HEK293 (cell line): ENCODE measurements around the gene PNPLA5.
A peak's percentile ranks its signal among the peaks of the same experiment; 100 is the strongest.

Source experiments
- CTCF ChIA-PET: fragments of 350-600 bp; formaldehyde crosslinking; extraction: SDS; loops from one replicate; lab custom pipeline; 2021; ENCODE audit warnings: antibody characterized with exemption; lab: Yijun Ruan, JAX
- POLR2A ChIA-PET: fragments of 300-600 bp; formaldehyde crosslinking; extraction: SDS; loops from one replicate; lab custom pipeline; 2020; ENCODE audit warnings: antibody characterized with exemption, inconsistent platforms; lab: Yijun Ruan, JAX
- H3K27ac ChIP-seq: fragments of 200-500 bp; sonication (Bioruptor generic); 2 replicates; pipeline ENCODE4 v1.5.1; 2014; ENCODE audit warnings: low read depth, low read length, control low read depth, inconsistent platforms; ENCODE audit errors: extremely low read depth
- H3K36me3 ChIP-seq, 2 experiments: fragments of 200-500 bp in 1 of 2; sonication (Bioruptor generic) in 1 of 2; 1 replicate in 1 of 2; 2 replicates in 1 of 2; pipeline ENCODE4 v1.5.1; 2014 to 2017; ENCODE audit warnings: inconsistent platforms in 2 of 2, low read length in 2 of 2; ENCODE audit not compliant: control insufficient read depth in 2 of 2, insufficient read depth in 1 of 2
- H3K4me1 ChIP-seq: fragments of 200-500 bp; sonication (Bioruptor generic); 2 replicates; pipeline ENCODE4 v1.5.1; 2014; ENCODE audit warnings: mild to moderate bottlenecking, low read length, inconsistent platforms; ENCODE audit not compliant: control insufficient read depth, insufficient read depth
- H3K4me3 ChIP-seq: 2 replicates; pipeline ENCODE4 v1.5.1; 2011; ENCODE audit warnings: low read depth, mild to moderate bottlenecking, control low read depth, low read length, moderate library complexity
- H3K9me3 ChIP-seq: fragments of 200-500 bp; sonication (Bioruptor generic); 2 replicates; pipeline ENCODE4 v1.5.1; 2014; ENCODE audit warnings: low read depth, low read length, inconsistent platforms; ENCODE audit not compliant: control insufficient read depth, insufficient read depth
- INSM2 ChIP-seq: fragments of 450-650 bp; formaldehyde crosslinking; IDR thresholded peaks from 2 replicates; pipeline ENCODE4 v1.5.1; 2016; ENCODE audit warnings: missing biosample characterization, missing genetic modification characterization
- KLF8 ChIP-seq: fragments of 450-650 bp; formaldehyde crosslinking; IDR thresholded peaks from 2 replicates; pipeline ENCODE4 v1.5.1; 2016; ENCODE audit warnings: missing biosample characterization, missing genetic modification characterization
- MYNN ChIP-seq: fragments of 450-650 bp; formaldehyde crosslinking; IDR thresholded peaks from 2 replicates; pipeline ENCODE4 v1.5.1; 2016; ENCODE audit warnings: missing biosample characterization, missing genetic modification characterization, borderline replicate concordance
- MZF1 ChIP-seq: fragments of 450-650 bp; formaldehyde crosslinking; IDR thresholded peaks from 2 replicates; pipeline ENCODE4 v1.5.1; 2017; ENCODE audit warnings: missing biosample characterization, missing genetic modification characterization, borderline replicate concordance
- SP7 ChIP-seq: fragments of 450-650 bp; formaldehyde crosslinking; IDR thresholded peaks from 2 replicates; pipeline ENCODE4 v1.5.1; 2016; ENCODE audit warnings: missing biosample characterization, missing genetic modification characterization
- WT1 ChIP-seq: fragments of 450-650 bp; formaldehyde crosslinking; IDR thresholded peaks from 2 replicates; pipeline ENCODE4 v1.5.1; 2016; ENCODE audit warnings: missing biosample characterization, missing genetic modification characterization
- ZBTB48 ChIP-seq: fragments of 450-650 bp; formaldehyde crosslinking; IDR thresholded peaks from 2 replicates; pipeline ENCODE4 v1.5.1; 2016; ENCODE audit warnings: missing biosample characterization, missing genetic modification characterization
- ZIC2 ChIP-seq: fragments of 450-650 bp; formaldehyde crosslinking; IDR thresholded peaks from 2 replicates; pipeline ENCODE4 v1.5.1; 2016; ENCODE audit warnings: missing biosample characterization, missing genetic modification characterization
- ZNF2 ChIP-seq: fragments of 450-650 bp; formaldehyde crosslinking; IDR thresholded peaks from 2 replicates; pipeline ENCODE4 v1.5.1; 2016; ENCODE audit warnings: missing biosample characterization, missing genetic modification characterization
- ZNF394 ChIP-seq: fragments of 450-650 bp; formaldehyde crosslinking; IDR thresholded peaks from 2 replicates; pipeline ENCODE4 v1.5.1; 2016; ENCODE audit warnings: missing biosample characterization, missing genetic modification characterization, mild to moderate bottlenecking, moderate library complexity, borderline replicate concordance
- ZNF488 ChIP-seq: fragments of 450-650 bp; formaldehyde crosslinking; IDR thresholded peaks from 2 replicates; pipeline ENCODE4 v1.5.1; 2016; ENCODE audit warnings: missing biosample characterization, missing genetic modification characterization
- ZNF514 ChIP-seq: fragments of 450-650 bp; formaldehyde crosslinking; IDR thresholded peaks from 2 replicates; pipeline ENCODE4 v1.5.1; 2016; ENCODE audit warnings: missing biosample characterization, missing genetic modification characterization
- ZNF544 ChIP-seq: fragments of 450-650 bp; formaldehyde crosslinking; IDR thresholded peaks from 2 replicates; pipeline ENCODE4 v1.5.0; 2017; ENCODE audit warnings: missing biosample characterization, missing genetic modification characterization
- ZNF549 ChIP-seq: fragments of 450-650 bp; IDR thresholded peaks from 2 replicates; pipeline ENCODE4 v1.5.1; 2018; ENCODE audit warnings: missing biosample characterization, missing genetic modification characterization, mild to moderate bottlenecking, inconsistent platforms, moderate library complexity
- ZNF555 ChIP-seq: fragments of 450-650 bp; formaldehyde crosslinking; conservative IDR thresholded peaks from 2 replicates; pipeline ENCODE4 v1.5.1; 2017; ENCODE audit warnings: missing biosample characterization, mild to moderate bottlenecking, missing genetic modification characterization, inconsistent platforms
- ZNF560 ChIP-seq: fragments of 450-650 bp; formaldehyde crosslinking; IDR thresholded peaks from 2 replicates; pipeline ENCODE4 v1.5.1; 2017; ENCODE audit warnings: missing biosample characterization, missing genetic modification characterization, borderline replicate concordance
- ZNF664 ChIP-seq: fragments of 450-650 bp; formaldehyde crosslinking; IDR thresholded peaks from 2 replicates; pipeline ENCODE4 v1.5.1; 2016; ENCODE audit warnings: missing biosample characterization, missing genetic modification characterization
- ZNF785 ChIP-seq: fragments of 450-650 bp; formaldehyde crosslinking; IDR thresholded peaks from 2 replicates; pipeline ENCODE4 v1.5.1; 2016; ENCODE audit warnings: missing biosample characterization, missing genetic modification characterization
- ZSCAN30 ChIP-seq: fragments of 450-650 bp; IDR thresholded peaks from 2 replicates; pipeline ENCODE4 v1.5.1; 2018; ENCODE audit warnings: missing biosample characterization, mild to moderate bottlenecking, missing genetic modification characterization, moderate library complexity
- ZXDB ChIP-seq: fragments of 450-650 bp; formaldehyde crosslinking; IDR thresholded peaks from 2 replicates; pipeline ENCODE4 v1.5.1; 2016; ENCODE audit warnings: missing biosample characterization, missing genetic modification characterization
- TF ChIP-seq, protein P1 (sequence below): fragments of 450-650 bp; formaldehyde crosslinking; IDR thresholded peaks from 2 replicates; pipeline ENCODE4 v1.5.1; 2017; ENCODE audit warnings: missing biosample characterization, missing genetic modification characterization
- TF ChIP-seq, protein P2 (sequence below): fragments of 450-650 bp; formaldehyde crosslinking; IDR thresholded peaks from 2 replicates; pipeline ENCODE4 v1.5.1; 2016; ENCODE audit warnings: missing biosample characterization, missing genetic modification characterization
- TF ChIP-seq, protein P3 (sequence below): fragments of 450-650 bp; formaldehyde crosslinking; IDR thresholded peaks from 2 replicates; pipeline ENCODE4 v1.5.1; 2016; ENCODE audit warnings: missing biosample characterization, missing genetic modification characterization

The PNPLA5 gene

DNA sequence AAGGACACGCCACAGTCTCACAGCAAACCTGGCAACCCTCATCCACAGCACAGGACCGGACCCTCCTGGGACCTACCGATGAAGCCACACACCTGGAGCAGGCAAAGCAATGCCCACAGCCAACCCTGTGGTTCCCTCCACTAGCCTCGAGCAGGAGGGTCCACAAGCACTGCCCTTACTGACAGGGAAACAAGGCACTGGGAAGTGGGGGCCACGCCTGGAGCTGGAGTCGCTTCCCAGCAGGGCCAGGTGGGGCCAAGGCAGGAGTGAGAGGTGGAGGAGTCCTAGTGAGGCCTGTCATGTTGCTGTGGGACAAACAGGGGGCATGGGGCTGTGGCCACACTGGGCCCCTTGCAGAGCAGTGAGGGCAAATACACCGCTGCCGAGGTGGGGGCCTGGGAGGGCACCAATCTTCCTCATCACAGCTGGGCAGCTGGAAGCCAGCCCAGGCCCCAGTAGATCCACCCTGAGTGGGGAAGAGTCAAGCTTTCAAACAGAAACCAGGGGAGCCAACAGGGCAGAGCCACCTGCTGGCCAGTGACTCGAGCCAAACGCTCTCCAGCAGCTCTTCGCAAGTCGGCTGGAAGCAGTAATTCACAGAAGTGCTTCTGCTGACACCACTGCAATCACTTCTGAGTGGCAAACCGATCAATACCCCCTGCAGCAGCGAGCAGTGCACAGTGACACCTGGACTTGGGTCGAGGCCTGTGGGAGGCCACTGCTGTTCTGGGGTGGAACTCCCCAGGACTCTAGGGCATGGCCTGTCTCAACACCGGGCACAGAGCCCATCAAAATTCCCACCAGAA is 43.2 kb downstream of the PNPLA5 start (continued):
- TF ChIP-seq ZNF555 = no peak
- TF ChIP-seq, protein P1, sequence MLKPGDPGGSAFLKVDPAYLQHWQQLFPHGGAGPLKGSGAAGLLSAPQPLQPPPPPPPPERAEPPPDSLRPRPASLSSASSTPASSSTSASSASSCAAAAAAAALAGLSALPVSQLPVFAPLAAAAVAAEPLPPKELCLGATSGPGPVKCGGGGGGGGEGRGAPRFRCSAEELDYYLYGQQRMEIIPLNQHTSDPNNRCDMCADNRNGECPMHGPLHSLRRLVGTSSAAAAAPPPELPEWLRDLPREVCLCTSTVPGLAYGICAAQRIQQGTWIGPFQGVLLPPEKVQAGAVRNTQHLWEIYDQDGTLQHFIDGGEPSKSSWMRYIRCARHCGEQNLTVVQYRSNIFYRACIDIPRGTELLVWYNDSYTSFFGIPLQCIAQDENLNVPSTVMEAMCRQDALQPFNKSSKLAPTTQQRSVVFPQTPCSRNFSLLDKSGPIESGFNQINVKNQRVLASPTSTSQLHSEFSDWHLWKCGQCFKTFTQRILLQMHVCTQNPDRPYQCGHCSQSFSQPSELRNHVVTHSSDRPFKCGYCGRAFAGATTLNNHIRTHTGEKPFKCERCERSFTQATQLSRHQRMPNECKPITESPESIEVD (tag by site-specific recombination) = no peak
- TF ChIP-seq, protein P2, sequence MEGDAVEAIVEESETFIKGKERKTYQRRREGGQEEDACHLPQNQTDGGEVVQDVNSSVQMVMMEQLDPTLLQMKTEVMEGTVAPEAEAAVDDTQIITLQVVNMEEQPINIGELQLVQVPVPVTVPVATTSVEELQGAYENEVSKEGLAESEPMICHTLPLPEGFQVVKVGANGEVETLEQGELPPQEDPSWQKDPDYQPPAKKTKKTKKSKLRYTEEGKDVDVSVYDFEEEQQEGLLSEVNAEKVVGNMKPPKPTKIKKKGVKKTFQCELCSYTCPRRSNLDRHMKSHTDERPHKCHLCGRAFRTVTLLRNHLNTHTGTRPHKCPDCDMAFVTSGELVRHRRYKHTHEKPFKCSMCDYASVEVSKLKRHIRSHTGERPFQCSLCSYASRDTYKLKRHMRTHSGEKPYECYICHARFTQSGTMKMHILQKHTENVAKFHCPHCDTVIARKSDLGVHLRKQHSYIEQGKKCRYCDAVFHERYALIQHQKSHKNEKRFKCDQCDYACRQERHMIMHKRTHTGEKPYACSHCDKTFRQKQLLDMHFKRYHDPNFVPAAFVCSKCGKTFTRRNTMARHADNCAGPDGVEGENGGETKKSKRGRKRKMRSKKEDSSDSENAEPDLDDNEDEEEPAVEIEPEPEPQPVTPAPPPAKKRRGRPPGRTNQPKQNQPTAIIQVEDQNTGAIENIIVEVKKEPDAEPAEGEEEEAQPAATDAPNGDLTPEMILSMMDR (tag by site-specific recombination) = peak; percentile 54; the same call in 1 of the 2 replicates
- TF ChIP-seq ZNF2 (tag by site-specific recombination) = 0 out of 2 replicates have a peak, but pooled peaks have one; percentile 21
- TF ChIP-seq ZSCAN30 (tag by site-specific recombination) = no peak
- no peak for TF ChIP-seq WT1 (tag by site-specific recombination)
- no peak for TF ChIP-seq ZNF549 (tag by site-specific recombination)
- TF ChIP-seq ZNF514 (tag by site-specific recombination) = no peak
- TF ChIP-seq INSM2 (tag by site-specific recombination) = no peak
- TF ChIP-seq ZBTB48 (tag by site-specific recombination) = no peak
- TF ChIP-seq, all 188 proteins: peak for 6

- H3K36me3 ChIP-seq = no peaks in the 10 kb centered on the region
- H3K4me3 ChIP-seq = no peak overlapping the region
- no peak overlapping the region for H3K27ac ChIP-seq
- ChIA-PET CTCF (interaction anchor here (1.1 to 2.4 kb wide), 3 partner anchors 37 to 146 kb away, joined by 3 to 6 read pairs (median 4); no protein-coding TSS in a partner anchor), POLR2A (no interaction called here)
- no peaks in the 10 kb centered on the region for H3K9me3 ChIP-seq
- H3K4me1 ChIP-seq = no peaks in the 10 kb centered on the region
- TF ChIP-seq ZIC2 (tag by site-specific recombination) = 0 out of 2 replicates have a peak, but pooled peaks have one; percentile 12
- TF ChIP-seq MYNN (tag by site-specific recombination) = no peak
Observed at GRCh38 chr22:43847376-43848289, 44.2 kb downstream of the PNPLA5 start.

DNA sequence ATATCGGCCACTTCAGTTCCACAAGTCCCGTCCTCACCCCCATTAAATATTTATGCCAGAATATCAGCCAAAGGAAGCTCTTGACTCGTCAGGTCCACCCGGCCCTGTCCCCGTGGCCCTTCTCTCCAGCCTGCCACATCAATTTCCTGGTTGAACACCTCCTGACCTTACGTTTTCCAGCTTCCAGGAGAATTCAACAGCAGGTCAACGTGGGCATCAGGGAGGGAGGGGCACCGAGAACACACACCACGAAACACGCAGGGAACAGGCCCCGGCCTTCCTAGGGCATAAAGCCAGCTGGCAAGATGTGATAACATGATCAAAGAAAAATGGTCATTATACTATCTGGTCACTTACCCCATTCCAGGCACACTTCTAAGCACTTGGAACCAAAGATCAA is 44.8 kb downstream of the PNPLA5 start:
- Histone ChIP-seq H3K4me1 (no peaks in the 10 kb centered on the region), H3K9me3 (no peaks in the 10 kb centered on the region), H3K36me3 (no peaks in the 10 kb centered on the region), H3K4me3 (no peak overlapping the region), H3K27ac (no peak overlapping the region)
- POLR2A ChIA-PET = no interaction called here
- CTCF ChIA-PET = interaction anchor here (1.1 kb wide), 1 partner anchor 40 kb away, joined by 4 read pairs; no protein-coding TSS in a partner anchor
- TF ChIP-seq ZNF394 = no peak
- TF ChIP-seq MZF1 (tag by site-specific recombination) = no peak
- no peak for TF ChIP-seq ZNF785
- TF ChIP-seq, protein P3, sequence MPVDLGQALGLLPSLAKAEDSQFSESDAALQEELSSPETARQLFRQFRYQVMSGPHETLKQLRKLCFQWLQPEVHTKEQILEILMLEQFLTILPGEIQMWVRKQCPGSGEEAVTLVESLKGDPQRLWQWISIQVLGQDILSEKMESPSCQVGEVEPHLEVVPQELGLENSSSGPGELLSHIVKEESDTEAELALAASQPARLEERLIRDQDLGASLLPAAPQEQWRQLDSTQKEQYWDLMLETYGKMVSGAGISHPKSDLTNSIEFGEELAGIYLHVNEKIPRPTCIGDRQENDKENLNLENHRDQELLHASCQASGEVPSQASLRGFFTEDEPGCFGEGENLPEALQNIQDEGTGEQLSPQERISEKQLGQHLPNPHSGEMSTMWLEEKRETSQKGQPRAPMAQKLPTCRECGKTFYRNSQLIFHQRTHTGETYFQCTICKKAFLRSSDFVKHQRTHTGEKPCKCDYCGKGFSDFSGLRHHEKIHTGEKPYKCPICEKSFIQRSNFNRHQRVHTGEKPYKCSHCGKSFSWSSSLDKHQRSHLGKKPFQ (tag by site-specific recombination) = no peak
- no peak for TF ChIP-seq ZNF560 (tag by site-specific recombination)
- no peak for TF ChIP-seq ZIC2 (tag by site-specific recombination)
- TF ChIP-seq ZNF664 (tag by site-specific recombination) = no peak
- TF ChIP-seq KLF8 (tag by site-specific recombination) = no peak
- TF ChIP-seq ZNF488 (tag by site-specific recombination) = no peak
- no peak for TF ChIP-seq ZNF544 (tag by site-specific recombination)
- no peak for TF ChIP-seq SP7 (tag by site-specific recombination)
- no peak for TF ChIP-seq ZXDB (tag by site-specific recombination)
